ENCODE results near the gene STRIP1.
"Not testable (repeated sequence)": the region's sequence is repeated elsewhere in the genome, so short reads cannot be mapped to it uniquely, and the experiment has no call there.

Gene STRIP1

GRCh38 chr1:110019770-110020169 lies 14.7 kb upstream of the STRIP1 start:
- DNase-seq (ENCODE audit: low read depth): no peak
- no peak for TF ChIP-seq CTCF (IDR thresholded peaks at IDR 0.05; ENCODE audit: low read depth, low read length, missing control alignments)
- H3K4me3 ChIP-seq (ENCODE audit: low read depth, low read length): no peak overlapping the region
- in situ Hi-C loops (cut with HindIII; ENCODE audit: low sequenced_read_pairs): loop anchor here (25.0 kb wide), 1 partner anchor 232 kb away; no protein-coding TSS in a partner anchor

- DNase-seq (ENCODE audit: low read depth): no peak
- no peak for TF ChIP-seq CTCF (IDR thresholded peaks at IDR 0.05; ENCODE audit: low read depth, low read length, missing control alignments)
- in situ Hi-C loops (cut with HindIII; ENCODE audit: low sequenced_read_pairs): loop anchor here (25.0 kb wide), 1 partner anchor 234 kb away; no protein-coding TSS in a partner anchor
- H3K4me3 ChIP-seq (ENCODE audit: low read depth, low read length): no peak overlapping the region
These were observed 13.1 kb upstream of the STRIP1 start for GRCh38 chr1:110021285-110021684.

GRCh38 chr1:110024613-110025012 lies 9.8 kb upstream of the STRIP1 start:
- in situ Hi-C loops (cut with HindIII; ENCODE audit: low sequenced_read_pairs): loop anchor here (25.0 kb wide), 1 partner anchor 237 kb away; no protein-coding TSS in a partner anchor
- H3K4me3 ChIP-seq (ENCODE audit: low read depth, low read length): no peak overlapping the region
- no peak for TF ChIP-seq CTCF (IDR thresholded peaks at IDR 0.05; ENCODE audit: low read depth, low read length, missing control alignments)
- DNase-seq (ENCODE audit: low read depth): no peak

- peak overlapping the region; percentile 7 for H3K4me3 ChIP-seq (ENCODE audit: low read depth, low read length)
- in situ Hi-C loops (cut with HindIII; ENCODE audit: low sequenced_read_pairs); DNase-seq (ENCODE audit: low read depth): not testable (repeated sequence)
These were observed 3.7 kb upstream of the STRIP1 start for GRCh38 chr1:110030687-110031086.

- TF ChIP-seq CTCF (IDR thresholded peaks at IDR 0.05; ENCODE audit: low read depth, low read length, missing control alignments): no peak
- no peak overlapping the region for H3K4me3 ChIP-seq (ENCODE audit: low read depth, low read length)
- in situ Hi-C loops (cut with HindIII; ENCODE audit: low sequenced_read_pairs): no loop called here
- DNase-seq (ENCODE audit: low read depth): no peak
These were observed 2.1 kb upstream of the STRIP1 start for GRCh38 chr1:110032327-110032726.

- H3K4me3 ChIP-seq (ENCODE audit: low read depth, low read length): no peak overlapping the region
- no peak for DNase-seq (ENCODE audit: low read depth)
- TF ChIP-seq CTCF (IDR thresholded peaks at IDR 0.05; ENCODE audit: low read depth, low read length, missing control alignments): no peak
- in situ Hi-C loops (cut with HindIII; ENCODE audit: low sequenced_read_pairs): no loop called here
These were observed 1.0 kb upstream of the STRIP1 start for GRCh38 chr1:110033421-110033820.

GRCh38 chr1:110034040-110034450 lies 379 bp upstream of the STRIP1 start:
- DNase-seq (ENCODE audit: low read depth): no peak
- in situ Hi-C loops (cut with HindIII; ENCODE audit: low sequenced_read_pairs): no loop called here
- TF ChIP-seq CTCF (IDR thresholded peaks at IDR 0.05; ENCODE audit: low read depth, low read length, missing control alignments): no peak
- peak overlapping the region; percentile 93 for H3K4me3 ChIP-seq (ENCODE audit: low read depth, low read length)
